GM18520 (cell line): ENCODE results near the gene NIT2.
A peak's percentile ranks its signal among the peaks of the same experiment; 100 is the strongest.

ENCODE experiments used
- ATAC-seq: cut with Tn5 transposase; IDR thresholded peaks from one replicate; pipeline ENCODE4 v1.9.1; 2021; ENCODE audit not compliant: unreplicated experiment

Gene NIT2

DNA sequence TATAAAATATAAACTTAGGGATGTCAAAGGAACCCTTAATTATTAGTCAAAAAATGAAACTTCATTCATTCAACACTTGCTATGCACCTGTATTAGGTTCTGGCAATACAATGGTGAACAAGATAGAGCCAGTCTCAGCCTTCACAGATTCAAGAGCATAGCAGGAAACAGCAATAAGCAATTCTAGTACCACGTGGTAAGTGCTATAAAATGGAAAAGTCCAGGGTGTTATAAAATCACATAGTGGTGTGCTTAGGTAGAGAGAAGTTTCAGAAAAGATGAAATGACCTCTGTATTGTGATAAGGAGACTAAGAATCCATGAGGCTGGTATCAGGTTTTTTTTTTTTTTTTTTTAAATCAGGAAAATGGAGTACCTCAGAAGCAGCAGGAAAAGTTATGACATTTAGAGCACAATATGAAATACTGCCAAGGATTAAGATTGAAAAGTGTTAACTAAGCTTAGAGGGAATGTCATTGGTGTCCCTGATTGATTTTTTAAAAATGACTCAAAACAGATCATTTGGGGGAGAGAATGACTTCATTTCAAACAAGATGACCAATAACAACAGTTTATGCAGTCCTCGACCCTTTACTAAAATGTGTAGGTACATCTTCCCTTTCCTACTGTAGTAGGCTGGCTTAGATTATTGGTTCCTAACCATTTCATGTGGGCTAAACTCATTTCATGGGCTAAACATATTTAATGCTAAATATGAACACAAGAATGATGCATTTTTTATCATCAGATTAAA, 61.3 kb downstream of the NIT2 start:
- ATAC-seq = no peak

DNA sequence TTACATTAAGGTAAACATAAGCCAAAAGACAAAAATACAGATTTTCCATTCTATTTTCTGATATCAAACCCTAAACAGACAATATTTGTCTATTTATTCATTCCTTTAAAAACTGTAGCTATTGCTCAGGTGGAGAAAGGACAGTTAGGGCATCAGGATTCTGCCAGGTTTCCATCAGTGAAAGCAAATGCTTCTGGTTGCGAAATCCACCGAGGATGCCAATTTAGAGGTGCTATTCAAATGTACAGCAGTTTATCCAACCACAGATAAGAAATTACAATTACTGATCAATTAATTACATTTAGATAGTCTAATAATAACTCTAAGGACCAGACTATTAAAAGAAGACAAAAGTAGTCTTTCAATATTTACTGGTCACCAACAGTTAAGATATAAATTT, 62.4 kb downstream of the NIT2 start:
- ATAC-seq = no peak

- no peak for ATAC-seq
Observed at GRCh38 chr3:100399341-100400071, 64.9 kb downstream of the NIT2 start.

GRCh38 chr3:100400419-100400779, 65.8 kb downstream of the NIT2 start:
- ATAC-seq = peak; percentile 10

GRCh38 chr3:100400780-100401673, 66.5 kb downstream of the NIT2 start, which contains the start of the genes LNP1 and TOMM70:
LNP1 (plus strand) TSS chr3:100401539; CDS start chr3:100429730, 28,191 bp downstream.
TOMM70 (minus strand) TSS chr3:100401089; CDS start chr3:100400949, 140 bp downstream.
- peak; percentile 76 for ATAC-seq

- peak; percentile 9 for ATAC-seq
Observed at GRCh38 chr3:100401674-100402041, 67.1 kb downstream of the NIT2 start.

DNA sequence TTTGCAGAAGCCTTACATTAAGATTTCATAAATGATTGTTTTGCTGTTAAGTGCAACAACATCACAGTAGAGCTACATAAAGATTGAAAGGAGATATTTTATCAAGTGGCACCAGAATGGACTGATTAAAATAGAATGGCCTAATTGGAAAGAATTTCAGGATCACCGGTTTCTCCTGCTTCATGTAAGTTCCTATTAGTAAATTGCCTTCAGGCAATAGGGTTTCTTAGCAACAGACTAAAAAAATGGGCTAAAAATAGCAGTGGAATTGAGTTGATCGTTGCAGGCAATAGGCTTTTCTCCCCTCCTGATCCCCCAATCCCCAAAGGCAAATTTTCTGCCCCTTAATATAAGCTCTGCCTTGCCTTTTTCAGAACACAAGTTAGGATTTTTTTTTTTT, 67.7 kb downstream of the NIT2 start:
- ATAC-seq = no peak

DNA sequence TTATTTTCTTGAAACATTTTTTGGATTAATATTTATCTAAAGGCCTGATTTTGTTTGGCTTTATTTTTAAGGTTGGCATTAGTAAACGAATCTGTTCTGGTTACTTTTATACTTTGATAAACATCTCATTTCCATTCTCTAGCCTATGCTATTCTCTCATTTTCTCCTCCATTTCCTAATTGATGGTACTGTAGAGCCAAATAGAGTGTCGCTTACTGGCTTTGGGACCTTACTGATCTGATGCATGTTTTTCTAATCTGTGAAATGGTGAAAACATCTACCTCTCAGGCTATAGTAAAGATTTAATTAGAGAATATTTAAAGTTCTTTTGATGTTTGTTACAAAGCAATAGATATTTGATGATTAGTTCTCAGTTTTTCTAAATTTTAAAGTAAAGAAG, 68.3 kb downstream of the NIT2 start:
- ATAC-seq = no peak

GRCh38 chr3:100403362-100404249, 69.0 kb downstream of the NIT2 start:
- no peak for ATAC-seq

GRCh38 chr3:100404250-100404548, 69.6 kb downstream of the NIT2 start:
- ATAC-seq = no peak

GRCh38 chr3:100407164-100407563, 72.6 kb downstream of the NIT2 start:
- ATAC-seq = no peak

GRCh38 chr3:100407977-100408532, 73.5 kb downstream of the NIT2 start:
- no peak for ATAC-seq
